Measurements from ENCODE around the gene CFDP1. TPM values are rescaled to one million over a fixed set of nuclear protein-coding genes. Genes with fewer than 3 reads are reported as not detected.
A peak's percentile ranks its signal among the peaks of the same experiment; 100 is the strongest.

Gene CFDP1
- total and polyA plus RNA-seq, 2 of the 13 experiments (the other 11 are each of a cell fraction or from before 2014, with no cell fraction given), result 78.6 to 153 TPM

DNA sequence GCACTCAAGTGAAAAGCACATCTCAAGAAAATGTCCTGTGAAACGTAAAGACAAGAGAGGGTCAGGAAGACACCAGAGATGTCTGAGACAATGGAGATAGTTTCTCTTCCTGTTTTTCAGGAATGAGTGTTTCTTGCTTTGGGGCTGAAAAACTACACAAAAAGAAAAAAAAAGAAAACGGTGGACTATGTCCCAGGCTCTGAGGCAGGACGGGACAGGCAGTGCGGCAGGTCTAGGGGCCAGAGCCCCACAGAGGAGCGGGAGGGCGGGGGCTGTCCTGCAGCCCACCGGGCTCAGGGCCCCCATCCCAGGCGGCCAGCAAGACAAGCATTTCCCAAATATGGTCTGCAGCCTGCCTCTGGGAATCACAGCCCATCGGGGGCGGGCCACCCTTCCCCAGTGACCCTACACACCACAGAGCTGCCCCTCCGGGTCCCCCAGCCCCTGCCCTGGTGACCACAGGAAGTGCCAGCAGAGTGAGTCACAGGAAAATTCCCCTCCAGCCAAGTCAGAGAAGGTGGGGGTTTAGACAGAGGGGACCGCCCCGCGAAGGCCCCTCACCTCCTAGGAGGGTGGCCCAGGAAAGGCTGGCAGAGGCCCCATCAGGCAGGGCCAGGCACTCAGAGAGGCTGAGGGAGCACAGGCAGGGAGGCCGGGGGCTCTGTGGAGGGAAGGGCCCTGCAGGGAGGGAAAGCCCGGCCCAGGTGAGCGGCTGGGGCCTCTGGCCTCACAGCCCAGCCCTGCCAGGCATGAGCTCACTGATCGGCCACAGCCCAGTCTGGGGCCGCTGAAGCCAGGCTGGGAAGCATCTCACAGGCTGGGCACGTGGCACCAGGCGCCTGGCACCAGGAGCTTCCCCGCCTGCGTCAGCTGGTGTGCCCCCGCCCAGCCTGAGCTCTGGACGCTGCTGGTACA is 188.2 kb downstream of the CFDP1 start (continued):
- 0 out of 2 replicates have a peak, but pooled peaks have one; percentile 71 for TF ChIP-seq ZNF616 (CRISPR knock-in tag; IDR thresholded peaks at IDR 0.05; ENCODE audit: low read depth)
- TF ChIP-seq ZNF678 (CRISPR knock-in tag; IDR thresholded peaks at IDR 0.05), result no peak; the same call in 1 of the 2 replicates
- TF ChIP-seq SAFB2 (CRISPR knock-in tag; IDR thresholded peaks at IDR 0.05; ENCODE audit: borderline replicate concordance, low read depth), result no peak; the same call in 1 of the 2 replicates
- TF ChIP-seq ZNF101 (CRISPR knock-in tag; IDR thresholded peaks at IDR 0.05; ENCODE audit: borderline replicate concordance, low read depth), result peak; percentile 31; the same call in 1 of the 2 replicates
- peak; percentile 65 for TF ChIP-seq TBL1XR1 (IDR thresholded peaks at IDR 0.05; ENCODE audit: borderline replicate concordance, low read length, partially characterized antibody)
- TF ChIP-seq LCORL (IDR thresholded peaks at IDR 0.05), result no peak; the same call in 1 of the 2 replicates
- peak; percentile 99 for TF ChIP-seq LCORL (CRISPR knock-in tag; IDR thresholded peaks at IDR 0.05)
- peak; percentile 69 for TF ChIP-seq ZNF33B (CRISPR knock-in tag; IDR thresholded peaks at IDR 0.05)
- peak; percentile 94 for TF ChIP-seq GABPB1 (CRISPR knock-in tag; IDR thresholded peaks at IDR 0.05)
- peak; percentile 98 for TF ChIP-seq MIER3 (CRISPR knock-in tag; IDR thresholded peaks at IDR 0.05; ENCODE audit: borderline replicate concordance)
- TF ChIP-seq KDM3A (CRISPR knock-in tag; IDR thresholded peaks at IDR 0.05; ENCODE audit: low read depth), result peak; percentile 98
- TF ChIP-seq NR2F6 (IDR thresholded peaks at IDR 0.05), result peak; percentile 93
- peak; percentile 97 for TF ChIP-seq NR2F6 (CRISPR knock-in tag; IDR thresholded peaks at IDR 0.05)
- TF ChIP-seq, protein P1, sequence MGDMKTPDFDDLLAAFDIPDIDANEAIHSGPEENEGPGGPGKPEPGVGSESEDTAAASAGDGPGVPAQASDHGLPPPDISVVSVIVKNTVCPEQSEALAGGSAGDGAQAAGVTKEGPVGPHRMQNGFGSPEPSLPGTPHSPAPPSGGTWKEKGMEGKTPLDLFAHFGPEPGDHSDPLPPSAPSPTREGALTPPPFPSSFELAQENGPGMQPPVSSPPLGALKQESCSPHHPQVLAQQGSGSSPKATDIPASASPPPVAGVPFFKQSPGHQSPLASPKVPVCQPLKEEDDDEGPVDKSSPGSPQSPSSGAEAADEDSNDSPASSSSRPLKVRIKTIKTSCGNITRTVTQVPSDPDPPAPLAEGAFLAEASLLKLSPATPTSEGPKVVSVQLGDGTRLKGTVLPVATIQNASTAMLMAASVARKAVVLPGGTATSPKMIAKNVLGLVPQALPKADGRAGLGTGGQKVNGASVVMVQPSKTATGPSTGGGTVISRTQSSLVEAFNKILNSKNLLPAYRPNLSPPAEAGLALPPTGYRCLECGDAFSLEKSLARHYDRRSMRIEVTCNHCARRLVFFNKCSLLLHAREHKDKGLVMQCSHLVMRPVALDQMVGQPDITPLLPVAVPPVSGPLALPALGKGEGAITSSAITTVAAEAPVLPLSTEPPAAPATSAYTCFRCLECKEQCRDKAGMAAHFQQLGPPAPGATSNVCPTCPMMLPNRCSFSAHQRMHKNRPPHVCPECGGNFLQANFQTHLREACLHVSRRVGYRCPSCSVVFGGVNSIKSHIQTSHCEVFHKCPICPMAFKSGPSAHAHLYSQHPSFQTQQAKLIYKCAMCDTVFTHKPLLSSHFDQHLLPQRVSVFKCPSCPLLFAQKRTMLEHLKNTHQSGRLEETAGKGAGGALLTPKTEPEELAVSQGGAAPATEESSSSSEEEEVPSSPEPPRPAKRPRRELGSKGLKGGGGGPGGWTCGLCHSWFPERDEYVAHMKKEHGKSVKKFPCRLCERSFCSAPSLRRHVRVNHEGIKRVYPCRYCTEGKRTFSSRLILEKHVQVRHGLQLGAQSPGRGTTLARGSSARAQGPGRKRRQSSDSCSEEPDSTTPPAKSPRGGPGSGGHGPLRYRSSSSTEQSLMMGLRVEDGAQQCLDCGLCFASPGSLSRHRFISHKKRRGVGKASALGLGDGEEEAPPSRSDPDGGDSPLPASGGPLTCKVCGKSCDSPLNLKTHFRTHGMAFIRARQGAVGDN (CRISPR knock-in tag; IDR thresholded peaks at IDR 0.05), result peak; percentile 95
- peak; percentile 82; the same call in 1 of the 2 replicates for TF ChIP-seq ZNF441 (CRISPR knock-in tag; IDR thresholded peaks at IDR 0.05; ENCODE audit: borderline replicate concordance)
- no peak for TF ChIP-seq MLLT10 (CRISPR knock-in tag; IDR thresholded peaks at IDR 0.05)
- peak; percentile 99; the same call in 1 of the 2 replicates for TF ChIP-seq JUNB (CRISPR knock-in tag; IDR thresholded peaks at IDR 0.05; ENCODE audit: borderline replicate concordance)
- peak; percentile 96; the same call in 1 of the 2 replicates for TF ChIP-seq RNF2 (conservative IDR thresholded peaks at IDR 0.05; ENCODE audit: low read depth)
- no peak for TF ChIP-seq POLR2AphosphoS2 (IDR thresholded peaks at IDR 0.05; ENCODE audit: low read depth, low read length)
- TF ChIP-seq, protein P2, sequence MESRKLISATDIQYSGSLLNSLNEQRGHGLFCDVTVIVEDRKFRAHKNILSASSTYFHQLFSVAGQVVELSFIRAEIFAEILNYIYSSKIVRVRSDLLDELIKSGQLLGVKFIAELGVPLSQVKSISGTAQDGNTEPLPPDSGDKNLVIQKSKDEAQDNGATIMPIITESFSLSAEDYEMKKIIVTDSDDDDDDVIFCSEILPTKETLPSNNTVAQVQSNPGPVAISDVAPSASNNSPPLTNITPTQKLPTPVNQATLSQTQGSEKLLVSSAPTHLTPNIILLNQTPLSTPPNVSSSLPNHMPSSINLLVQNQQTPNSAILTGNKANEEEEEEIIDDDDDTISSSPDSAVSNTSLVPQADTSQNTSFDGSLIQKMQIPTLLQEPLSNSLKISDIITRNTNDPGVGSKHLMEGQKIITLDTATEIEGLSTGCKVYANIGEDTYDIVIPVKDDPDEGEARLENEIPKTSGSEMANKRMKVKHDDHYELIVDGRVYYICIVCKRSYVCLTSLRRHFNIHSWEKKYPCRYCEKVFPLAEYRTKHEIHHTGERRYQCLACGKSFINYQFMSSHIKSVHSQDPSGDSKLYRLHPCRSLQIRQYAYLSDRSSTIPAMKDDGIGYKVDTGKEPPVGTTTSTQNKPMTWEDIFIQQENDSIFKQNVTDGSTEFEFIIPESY (CRISPR knock-in tag; IDR thresholded peaks at IDR 0.05), result peak; percentile 82; the same call in 1 of the 2 replicates
- peak; percentile 97 for TF ChIP-seq FOXC1 (CRISPR knock-in tag; IDR thresholded peaks at IDR 0.05; ENCODE audit: borderline replicate concordance)
- TF ChIP-seq MBNL3 (CRISPR knock-in tag; conservative IDR thresholded peaks at IDR 0.05), result no peak
- peak; percentile 92 for TF ChIP-seq ZNF614 (CRISPR knock-in tag; IDR thresholded peaks at IDR 0.05; ENCODE audit: borderline replicate concordance)
- TF ChIP-seq SP5 (CRISPR knock-in tag; IDR thresholded peaks at IDR 0.05; ENCODE audit: borderline replicate concordance, low read depth), result peak; percentile 97
- TF ChIP-seq MED13 (CRISPR knock-in tag; IDR thresholded peaks at IDR 0.05), result peak; percentile 95
- no peak for TF ChIP-seq HNRNPUL1 (IDR thresholded peaks at IDR 0.05; ENCODE audit: low read depth, low read length)

Measured in HepG2 (cell line).